ENCODE results near the gene TMED1. TPM values are rescaled to one million over a fixed set of nuclear protein-coding genes. Genes with fewer than 3 reads are reported as not detected.
A peak's percentile ranks its signal among the peaks of the same experiment; 100 is the strongest.

The TMED1 gene
- total and polyA plus RNA-seq, 9 of the 15 experiments (the other 6 are each of a cell fraction or from before 2014, with no cell fraction given), result 0.86 to 30.2 (median 23.5) TPM

DNA sequence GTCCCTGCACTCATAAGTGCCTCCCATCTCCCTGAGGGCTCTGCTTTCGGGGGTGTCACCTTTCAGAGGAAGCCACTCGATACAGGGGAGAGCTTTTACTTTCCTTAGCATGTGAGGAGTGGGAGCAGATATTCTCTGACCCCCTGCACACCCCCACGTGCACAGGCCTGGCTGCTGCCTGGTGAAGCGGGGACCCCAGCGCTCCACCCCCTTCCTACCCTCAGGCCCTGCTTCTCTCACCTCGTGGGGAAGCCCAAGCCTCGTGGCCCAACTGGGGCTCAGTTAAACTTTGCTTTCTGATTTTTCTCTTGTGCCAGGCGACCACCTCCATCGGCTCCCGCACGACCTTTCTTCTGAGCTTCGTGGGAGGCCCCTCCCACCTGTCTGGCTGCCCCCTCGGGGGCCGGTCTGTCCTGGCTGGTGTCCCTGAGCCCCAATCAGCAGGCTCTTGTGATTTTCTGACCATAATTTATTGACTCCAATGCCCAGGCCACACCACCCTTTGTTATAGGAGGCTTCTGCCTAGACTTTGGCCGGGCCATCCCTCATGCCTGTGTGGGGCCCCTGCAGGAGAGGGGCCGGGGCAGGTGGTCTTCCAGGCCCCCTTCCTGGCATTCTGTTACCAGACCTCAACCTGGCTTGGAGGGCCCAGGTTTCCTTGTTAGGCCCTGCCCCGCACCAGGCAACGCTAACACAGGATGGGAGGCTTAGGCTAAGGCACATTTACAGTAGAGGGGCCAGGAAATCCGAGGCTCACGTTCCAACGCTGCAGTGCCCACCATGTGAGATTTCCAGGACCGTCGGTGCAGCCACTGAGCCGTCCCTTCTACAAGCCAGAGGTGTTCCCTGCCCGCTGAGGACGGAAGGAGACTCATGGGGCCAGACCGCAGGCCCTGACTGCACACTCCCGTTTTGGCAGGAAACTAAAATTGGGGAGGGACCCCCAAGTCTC is 3.7 kb downstream of the TMED1 start (continued):
- TF ChIP-seq, protein P1, sequence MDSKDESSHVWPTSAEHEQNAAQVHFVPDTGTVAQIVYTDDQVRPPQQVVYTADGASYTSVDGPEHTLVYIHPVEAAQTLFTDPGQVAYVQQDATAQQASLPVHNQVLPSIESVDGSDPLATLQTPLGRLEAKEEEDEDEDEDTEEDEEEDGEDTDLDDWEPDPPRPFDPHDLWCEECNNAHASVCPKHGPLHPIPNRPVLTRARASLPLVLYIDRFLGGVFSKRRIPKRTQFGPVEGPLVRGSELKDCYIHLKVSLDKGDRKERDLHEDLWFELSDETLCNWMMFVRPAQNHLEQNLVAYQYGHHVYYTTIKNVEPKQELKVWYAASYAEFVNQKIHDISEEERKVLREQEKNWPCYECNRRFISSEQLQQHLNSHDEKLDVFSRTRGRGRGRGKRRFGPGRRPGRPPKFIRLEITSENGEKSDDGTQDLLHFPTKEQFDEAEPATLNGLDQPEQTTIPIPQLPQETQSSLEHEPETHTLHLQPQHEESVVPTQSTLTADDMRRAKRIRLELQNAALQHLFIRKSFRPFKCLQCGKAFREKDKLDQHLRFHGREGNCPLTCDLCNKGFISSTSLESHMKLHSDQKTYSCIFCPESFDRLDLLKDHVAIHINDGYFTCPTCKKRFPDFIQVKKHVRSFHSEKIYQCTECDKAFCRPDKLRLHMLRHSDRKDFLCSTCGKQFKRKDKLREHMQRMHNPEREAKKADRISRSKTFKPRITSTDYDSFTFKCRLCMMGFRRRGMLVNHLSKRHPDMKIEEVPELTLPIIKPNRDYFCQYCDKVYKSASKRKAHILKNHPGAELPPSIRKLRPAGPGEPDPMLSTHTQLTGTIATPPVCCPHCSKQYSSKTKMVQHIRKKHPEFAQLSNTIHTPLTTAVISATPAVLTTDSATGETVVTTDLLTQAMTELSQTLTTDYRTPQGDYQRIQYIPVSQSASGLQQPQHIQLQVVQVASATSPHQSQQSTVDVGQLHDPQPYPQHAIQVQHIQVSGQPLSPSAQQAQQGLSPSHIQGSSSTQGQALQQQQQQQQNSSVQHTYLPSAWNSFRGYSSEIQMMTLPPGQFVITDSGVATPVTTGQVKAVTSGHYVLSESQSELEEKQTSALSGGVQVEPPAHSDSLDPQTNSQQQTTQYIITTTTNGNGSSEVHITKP (IDR thresholded peaks at IDR 0.05; ENCODE audit: partially characterized antibody), result no peak
- peak; percentile 42; the same call in 1 of the 2 replicates for TF ChIP-seq SUPT5H (IDR thresholded peaks at IDR 0.05)
- TF ChIP-seq, protein P2, sequence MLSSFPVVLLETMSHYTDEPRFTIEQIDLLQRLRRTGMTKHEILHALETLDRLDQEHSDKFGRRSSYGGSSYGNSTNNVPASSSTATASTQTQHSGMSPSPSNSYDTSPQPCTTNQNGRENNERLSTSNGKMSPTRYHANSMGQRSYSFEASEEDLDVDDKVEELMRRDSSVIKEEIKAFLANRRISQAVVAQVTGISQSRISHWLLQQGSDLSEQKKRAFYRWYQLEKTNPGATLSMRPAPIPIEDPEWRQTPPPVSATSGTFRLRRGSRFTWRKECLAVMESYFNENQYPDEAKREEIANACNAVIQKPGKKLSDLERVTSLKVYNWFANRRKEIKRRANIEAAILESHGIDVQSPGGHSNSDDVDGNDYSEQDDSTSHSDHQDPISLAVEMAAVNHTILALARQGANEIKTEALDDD (IDR thresholded peaks at IDR 0.05), result no peak
- TF ChIP-seq, protein P3, sequence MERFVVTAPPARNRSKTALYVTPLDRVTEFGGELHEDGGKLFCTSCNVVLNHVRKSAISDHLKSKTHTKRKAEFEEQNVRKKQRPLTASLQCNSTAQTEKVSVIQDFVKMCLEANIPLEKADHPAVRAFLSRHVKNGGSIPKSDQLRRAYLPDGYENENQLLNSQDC (CRISPR knock-in tag; IDR thresholded peaks at IDR 0.05), result no peak
- TF ChIP-seq NFIX (CRISPR knock-in tag; IDR thresholded peaks at IDR 0.05; ENCODE audit: low read depth), result no peak
- TF ChIP-seq LEF1 (IDR thresholded peaks at IDR 0.05), result no peak
- TF ChIP-seq MTA3 (IDR thresholded peaks at IDR 0.05; ENCODE audit: borderline replicate concordance), result no peak

All from K562 (cell line).